Urinary bladder (tissue), 4 donors: ENCODE measurements around the gene CFAP92. TPM values are rescaled to one million over a fixed set of nuclear protein-coding genes. Genes with fewer than 3 reads are reported as not detected.
"Not testable (repeated sequence)": the region's sequence is repeated elsewhere in the genome, so short reads cannot be mapped to it uniquely, and the experiment has no call there.

ENCODE experiments used
- DNase-seq: peaks from one replicate; pipeline ENCODE4 v3.0.0-alpha.2; 2015; ENCODE audit errors: extremely low spot score
- H3K27ac ChIP-seq: one replicate; pipeline ENCODE4 v1.5.1; 2013; ENCODE audit warnings: low read depth, mild to moderate bottlenecking, moderate library complexity
- H3K36me3 ChIP-seq: one replicate; pipeline ENCODE4 v1.6.1; 2013; ENCODE audit warnings: mild to moderate bottlenecking, moderate library complexity; ENCODE audit not compliant: insufficient read depth
- H3K4me1 ChIP-seq: one replicate; pipeline ENCODE4 v1.6.1; 2013; ENCODE audit warnings: mild to moderate bottlenecking, moderate library complexity; ENCODE audit not compliant: insufficient read depth
- H3K4me3 ChIP-seq: one replicate; pipeline ENCODE4 v1.5.1; 2013; ENCODE audit warnings: low read depth, low read length
- WGBS: extraction: QIAGEN DNeasy Blood & Tissue Kit; methylation state at CpG from one replicate; pipeline ENCODE4 v1.1.7; 2013; 5-methylcytosine and 5-hydroxymethylcytosine counted together
- polyA plus RNA-seq: library from polyadenylated mRNA; stranded (reverse); fragments of 200-250 nt; gene quantifications from one replicate; pipeline ENCODE4 v1.2.3, GENCODE V29; 2013
- total RNA-seq: library from RNA; depleted of rRNA; stranded (reverse); fragments of >200 nt; gene quantifications from one replicate; pipeline ENCODE4 v1.2.3, GENCODE V29; 2014
- donor health status: healthy with polysubstance abuse.
- donor health status: healthy.

The CFAP92 gene
- total and polyA plus RNA-seq, 2 donors, result 0.62 to 1.9 TPM

DNA sequence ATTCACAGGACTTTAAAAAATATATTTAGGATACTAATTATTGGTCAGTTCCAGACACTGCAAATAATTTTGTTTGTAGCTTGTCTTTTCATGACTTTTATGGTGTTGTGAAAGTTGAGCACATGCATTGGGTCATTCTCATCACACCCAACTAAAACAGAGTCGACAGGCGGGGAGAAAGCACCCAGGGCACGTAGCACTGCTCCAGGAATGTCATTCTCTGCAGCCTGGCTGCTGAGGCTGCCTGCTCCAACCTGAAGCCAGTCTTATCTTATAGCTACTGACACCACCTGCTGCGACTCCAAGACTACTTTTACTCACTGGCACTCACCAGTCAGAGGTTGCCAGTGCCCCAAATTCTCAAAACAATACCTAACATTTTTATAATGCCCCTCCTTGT is 57.5 kb downstream of the CFAP92 start:
- 53% methylated on average over 4 of the region's 4 CpGs for WGBS
- H3K4me3 ChIP-seq, result no peak overlapping the region
- no peaks in the 10 kb centered on the region for H3K4me1 ChIP-seq
- H3K36me3 ChIP-seq, result no peaks in the 10 kb centered on the region
- DNase-seq, result no peak
- H3K27ac ChIP-seq, result no peak overlapping the region

DNA sequence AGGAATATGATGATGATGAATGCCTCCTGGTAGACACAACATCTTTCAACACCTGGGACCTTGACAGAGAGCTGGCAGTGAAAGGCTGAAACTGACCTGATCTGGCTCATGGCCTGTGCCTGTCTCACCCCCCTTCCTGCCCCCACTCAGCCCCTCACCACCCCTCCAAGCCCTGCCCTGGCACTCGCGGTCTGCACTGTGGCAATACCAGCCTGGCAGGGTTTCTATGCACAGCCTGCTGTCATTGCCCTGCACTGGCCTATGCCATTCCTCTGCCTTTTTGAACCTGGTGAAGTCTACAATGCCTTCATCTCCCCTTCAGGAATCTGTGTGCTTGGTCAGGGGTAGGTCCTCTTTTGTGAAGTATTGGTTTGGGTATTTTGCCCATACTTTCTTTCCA is 58.0 kb downstream of the CFAP92 start:
- no peak for DNase-seq
- Histone ChIP-seq H3K4me1 (no peaks in the 10 kb centered on the region), H3K4me3 (no peak overlapping the region), H3K36me3 (no peaks in the 10 kb centered on the region), H3K27ac (no peak overlapping the region)
- 87% methylated on average over 2 of the region's 2 CpGs for WGBS

- no peak for DNase-seq
- H3K4me3 ChIP-seq, result no peak overlapping the region
- H3K27ac ChIP-seq, result no peak overlapping the region
- H3K4me1 ChIP-seq, result no peaks in the 10 kb centered on the region
- H3K36me3 ChIP-seq, result no peaks in the 10 kb centered on the region
- WGBS, result 87% methylated on average over 2 of the region's 2 CpGs
Observed at GRCh38 chr3:128933922-128934253, 60.0 kb downstream of the CFAP92 start.

- 74% methylated on average over 9 of the region's 9 CpGs for WGBS
- Histone ChIP-seq H3K36me3 (no peaks in the 10 kb centered on the region), H3K27ac (no peak overlapping the region), H3K4me1 (no peaks in the 10 kb centered on the region), H3K4me3 (no peak overlapping the region)
- no peak for DNase-seq
Observed at GRCh38 chr3:128933213-128933921, 60.5 kb downstream of the CFAP92 start.

- Histone ChIP-seq H3K4me1 (no peaks in the 10 kb centered on the region), H3K36me3 (no peaks in the 10 kb centered on the region), H3K27ac (no peak overlapping the region), H3K4me3 (no peak overlapping the region)
- no peak for DNase-seq
- WGBS, result 82% methylated on average over 12 of the region's 12 CpGs
Observed at GRCh38 chr3:128932516-128933212, 61.2 kb downstream of the CFAP92 start.

- H3K27ac ChIP-seq, result no peak overlapping the region
- H3K4me1 ChIP-seq, result no peaks in the 10 kb centered on the region
- H3K36me3 ChIP-seq, result no peaks in the 10 kb centered on the region
- DNase-seq, result no peak
- H3K4me3 ChIP-seq, result no peak overlapping the region
- WGBS, result 90% methylated on average over 10 of the region's 10 CpGs
Observed at GRCh38 chr3:128931046-128931445, 62.8 kb downstream of the CFAP92 start.

DNA sequence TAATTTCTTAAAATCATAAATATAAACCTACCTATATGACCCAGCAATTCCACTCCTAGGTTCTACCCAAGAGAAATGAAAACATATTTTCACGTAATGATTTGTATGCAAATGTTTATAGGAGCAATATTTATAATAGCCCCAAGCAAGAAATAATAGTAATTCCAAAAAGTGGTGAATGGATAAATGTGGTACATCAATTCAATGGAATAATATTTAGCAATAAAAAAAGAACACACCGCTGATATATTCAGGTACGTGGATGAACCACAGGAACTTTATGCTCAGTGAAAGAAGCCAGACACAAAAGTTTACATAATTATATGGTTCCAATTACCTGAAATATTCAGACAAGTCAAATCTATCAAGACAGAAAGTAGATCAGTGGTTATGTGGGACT is 64.5 kb downstream of the CFAP92 start:
- no peak for DNase-seq
- no peak overlapping the region for H3K27ac ChIP-seq
- H3K4me1 ChIP-seq, result no peaks in the 10 kb centered on the region
- H3K4me3 ChIP-seq, result no peak overlapping the region
- 91% methylated on average over 3 of the region's 3 CpGs for WGBS
- no peaks in the 10 kb centered on the region for H3K36me3 ChIP-seq

GRCh38 chr3:128923986-128924385 is 69.9 kb downstream of the CFAP92 start:
- not testable (repeated sequence) for H3K27ac ChIP-seq, H3K4me3 ChIP-seq, DNase-seq, H3K4me1 ChIP-seq, H3K36me3 ChIP-seq
- 97% methylated on average over 6 of the region's 6 CpGs for WGBS

GRCh38 chr3:128923576-128923975 is 70.3 kb downstream of the CFAP92 start:
- Histone ChIP-seq H3K27ac (no peak overlapping the region), H3K4me3 (no peak overlapping the region), H3K4me1 (no peaks in the 10 kb centered on the region), H3K36me3 (no peaks in the 10 kb centered on the region)
- DNase-seq, result no peak
- 60% methylated on average over 2 of the region's 2 CpGs for WGBS

GRCh38 chr3:128922804-128923459 is 70.9 kb downstream of the CFAP92 start:
- H3K4me1 ChIP-seq, result no peaks in the 10 kb centered on the region
- WGBS, result 82% methylated on average over 10 of the region's 10 CpGs
- no peak overlapping the region for H3K27ac ChIP-seq
- no peaks in the 10 kb centered on the region for H3K36me3 ChIP-seq
- no peak overlapping the region for H3K4me3 ChIP-seq
- no peak for DNase-seq

DNA sequence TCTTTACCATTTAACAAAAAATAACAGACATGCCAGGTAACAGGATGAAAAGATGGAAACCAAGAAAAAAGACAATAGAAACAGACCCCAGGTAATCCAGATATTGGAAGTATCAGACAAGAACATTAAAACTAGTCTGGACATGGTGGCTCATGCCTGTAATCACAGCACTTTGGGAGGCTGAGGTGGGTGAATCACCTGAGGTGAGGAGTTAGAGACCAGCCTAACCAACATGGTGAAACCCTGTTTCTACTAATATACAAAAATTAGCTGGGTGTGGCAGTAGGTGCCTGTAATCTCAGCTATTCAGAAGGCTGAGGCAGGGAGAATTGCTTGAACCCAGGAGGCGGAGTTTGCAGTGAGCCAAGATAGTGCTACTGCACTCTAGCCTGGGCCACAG is 73.9 kb downstream of the CFAP92 start:
- Histone ChIP-seq H3K4me3 (no peak overlapping the region), H3K36me3 (no peaks in the 10 kb centered on the region), H3K4me1 (no peaks in the 10 kb centered on the region), H3K27ac (no peak overlapping the region)
- 96% methylated on average over 1 of the region's 1 CpG for WGBS
- DNase-seq, result no peak

GRCh38 chr3:128917291-128917690 is 76.6 kb downstream of the CFAP92 start:
- H3K4me3 ChIP-seq, result no peak overlapping the region
- no peak overlapping the region for H3K27ac ChIP-seq
- 57% methylated on average over 2 of the region's 2 CpGs for WGBS
- no peak for DNase-seq
- no peaks in the 10 kb centered on the region for H3K4me1 ChIP-seq
- H3K36me3 ChIP-seq, result peaks cover 3% of the 10 kb centered on the region

DNA sequence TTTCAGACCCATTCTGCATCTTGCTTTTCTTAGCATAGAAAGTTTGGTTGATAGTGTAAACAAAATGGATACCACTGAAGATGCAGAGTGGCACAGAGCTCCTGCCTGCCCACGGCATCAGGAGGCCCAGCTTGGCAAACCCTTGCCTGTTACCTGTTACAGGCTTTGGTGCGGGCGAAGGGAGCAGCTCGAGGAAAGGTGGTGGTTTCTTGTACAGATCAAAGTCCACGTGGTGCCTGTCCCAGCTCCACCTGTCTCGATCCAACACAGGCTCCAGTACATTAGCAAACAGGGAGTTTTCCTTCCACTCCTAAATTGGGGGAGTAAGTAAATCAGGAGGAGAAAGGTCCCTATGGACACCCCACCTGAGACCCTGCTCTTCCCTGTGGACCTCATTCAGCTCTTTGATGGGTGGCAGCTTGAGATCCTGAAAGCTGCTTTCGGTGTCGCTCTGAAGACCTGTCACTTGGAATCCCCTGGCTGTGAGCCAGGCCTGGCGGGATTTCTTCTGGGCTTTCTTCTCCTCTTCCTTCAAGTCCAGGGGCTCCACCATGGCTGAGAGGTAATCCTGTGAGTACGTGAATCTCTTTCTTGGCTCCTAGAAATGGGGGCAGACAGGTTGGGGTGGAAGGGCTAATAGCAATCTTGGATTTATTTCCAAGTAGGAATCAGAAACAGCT is 78.8 kb downstream of the CFAP92 start:
- no peak overlapping the region for H3K27ac ChIP-seq
- WGBS, result 91% methylated on average over 10 of the region's 10 CpGs
- no peak overlapping the region for H3K4me3 ChIP-seq
- H3K36me3 ChIP-seq, result peaks cover 5% of the 10 kb centered on the region
- H3K4me1 ChIP-seq, result no peaks in the 10 kb centered on the region
- DNase-seq, result no peak

DNA sequence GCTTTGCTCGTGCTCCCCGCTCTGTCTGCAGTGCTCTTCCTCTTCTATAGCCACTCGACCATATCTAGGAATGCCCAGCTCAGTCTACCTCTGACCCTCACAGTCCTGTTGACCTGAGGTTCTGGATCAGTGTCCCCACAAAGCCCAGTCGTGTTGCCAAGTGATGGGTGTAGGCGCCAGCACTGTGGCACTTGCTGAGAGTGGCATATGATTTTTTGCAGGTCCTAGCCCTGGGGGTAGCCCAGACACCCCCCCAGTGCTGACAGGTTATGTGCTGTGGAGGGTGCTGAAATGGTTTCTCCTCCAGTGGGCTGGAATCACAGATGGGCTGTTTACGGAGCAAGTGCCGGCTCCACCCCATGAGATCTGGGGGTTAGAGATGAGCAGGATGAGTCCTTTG is 82.0 kb downstream of the CFAP92 start:
- no peak overlapping the region for H3K27ac ChIP-seq
- no peaks in the 10 kb centered on the region for H3K4me1 ChIP-seq
- WGBS, result 89% methylated on average over 7 of the region's 7 CpGs
- no peak for DNase-seq
- H3K4me3 ChIP-seq, result no peak overlapping the region
- peaks cover 8% of the 10 kb centered on the region for H3K36me3 ChIP-seq
